Activated CD4-positive, alpha-beta T cell treated with anti-CD3 and anti-CD28 coated beads, Interleukin-2, Interleukin-6, amounts not matched to agents 100 ng/mL and 50 ng/mL, durations not matched to agents 16 hours and 8 hours (primary cell): ENCODE results near the gene DNAJC6.

Source experiments
- DNase-seq: peaks from one replicate; pipeline ENCODE4 v3.0.0-alpha.2; 2020

DNAJC6 gene

DNA sequence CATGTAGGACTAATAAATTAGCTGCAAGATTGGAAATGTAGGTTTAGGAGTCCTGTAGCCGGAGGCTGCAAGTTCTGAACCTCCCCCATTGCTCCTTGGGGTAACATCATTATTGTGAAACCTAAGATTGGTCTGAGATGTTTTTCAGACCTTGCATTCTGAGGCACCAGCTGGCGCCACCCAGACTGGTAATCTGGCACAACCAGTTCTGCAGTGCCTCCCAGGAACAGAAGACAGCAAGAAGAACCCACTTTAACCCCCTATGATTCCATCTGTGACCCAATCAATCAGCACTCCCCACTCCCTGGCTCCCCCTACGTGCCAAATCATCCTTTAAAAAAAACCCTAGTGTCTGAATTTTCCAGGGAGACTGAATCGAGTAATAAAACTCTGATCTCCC is 11.6 kb upstream of the DNAJC6 start:
- DNase-seq: no peak

DNA sequence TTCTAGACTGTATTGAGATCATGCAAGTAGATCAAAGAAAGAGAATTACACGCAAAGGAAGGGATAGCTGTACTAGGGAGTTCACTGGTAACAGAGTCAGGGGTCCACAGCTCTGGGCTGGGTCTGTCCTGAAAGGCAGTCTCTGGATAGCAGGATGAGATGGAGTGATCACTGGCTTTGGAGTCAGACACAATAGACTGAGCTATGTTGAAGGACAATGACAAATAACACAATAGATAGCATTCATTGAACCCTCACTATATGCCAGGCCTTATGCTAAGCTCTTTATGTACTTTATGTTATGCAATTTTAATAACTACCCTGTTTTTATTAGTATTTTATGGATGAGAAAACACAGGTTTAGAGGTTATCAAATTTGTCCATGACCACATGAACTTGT is 10.0 kb upstream of the DNAJC6 start:
- no peak for DNase-seq

DNA sequence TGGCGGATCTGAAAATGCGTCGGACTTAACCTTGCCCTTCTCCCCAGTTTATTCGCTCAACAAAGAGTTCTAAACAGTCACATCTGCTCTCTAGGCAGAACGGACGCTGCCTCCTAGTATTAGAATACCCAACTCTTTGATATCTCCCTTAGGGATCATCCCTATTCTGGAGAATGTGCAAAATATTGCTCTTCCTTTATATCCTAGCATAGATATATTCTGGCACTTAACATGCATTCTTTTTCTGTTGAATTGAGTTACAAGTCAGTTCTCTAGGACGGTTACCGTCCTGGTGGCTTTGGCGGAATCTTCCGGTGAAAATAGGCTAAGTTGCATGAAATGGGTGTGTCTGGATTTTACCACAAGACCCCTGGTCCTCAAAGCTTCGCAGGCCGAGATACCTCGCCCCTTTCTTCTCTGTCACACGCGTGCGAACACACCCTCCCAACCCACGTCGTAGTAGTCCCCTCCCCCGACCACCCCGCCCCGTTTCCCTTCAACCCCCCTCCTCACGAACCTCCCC is 501 bp upstream of the DNAJC6 start:
- no peak for DNase-seq

DNA sequence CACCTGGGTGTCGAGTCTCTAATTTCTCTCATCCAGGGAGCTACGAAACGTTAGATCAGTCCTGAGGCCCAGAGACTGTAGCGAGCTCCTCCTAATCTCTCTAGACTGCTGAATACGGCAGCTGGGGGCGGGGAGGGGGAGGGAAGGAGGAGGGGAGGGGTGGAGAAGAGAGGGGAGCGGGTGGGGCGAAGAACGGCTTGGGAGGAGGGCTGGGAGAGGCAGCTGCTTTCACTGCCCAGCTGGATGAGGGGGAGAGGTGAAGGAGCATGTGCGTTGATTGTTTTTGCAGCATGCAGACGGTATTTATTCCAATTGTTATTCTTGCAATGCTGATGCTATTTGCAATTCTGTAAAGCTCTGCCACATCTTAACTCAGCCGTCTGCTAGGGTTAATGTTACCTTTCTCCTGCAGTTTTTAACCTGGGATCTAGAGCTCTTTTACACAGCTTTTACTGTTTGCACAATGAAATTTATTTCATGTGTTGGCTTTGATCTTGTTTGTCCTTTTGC is 790 bp downstream of the DNAJC6 start:
- no peak for DNase-seq

DNA sequence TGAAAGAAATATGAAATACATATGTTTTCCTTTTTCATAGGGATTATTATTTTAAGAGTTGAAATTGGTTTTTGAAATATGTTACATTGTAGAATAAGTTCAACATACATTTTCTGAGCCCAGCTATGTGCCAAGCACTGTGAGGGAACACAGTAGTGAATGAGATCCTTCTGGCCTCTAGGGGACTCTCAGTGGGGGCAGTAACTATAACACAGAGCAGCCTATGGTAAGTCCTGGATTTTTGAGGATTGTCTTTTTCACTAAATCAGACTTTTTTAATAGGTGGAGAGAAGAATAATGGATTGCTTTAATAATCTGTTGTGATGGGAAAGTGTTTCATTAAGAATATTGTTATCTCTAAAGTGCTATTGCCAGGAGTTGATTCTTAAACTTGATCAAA is 2.4 kb downstream of the DNAJC6 start:
- DNase-seq: no peak

DNA sequence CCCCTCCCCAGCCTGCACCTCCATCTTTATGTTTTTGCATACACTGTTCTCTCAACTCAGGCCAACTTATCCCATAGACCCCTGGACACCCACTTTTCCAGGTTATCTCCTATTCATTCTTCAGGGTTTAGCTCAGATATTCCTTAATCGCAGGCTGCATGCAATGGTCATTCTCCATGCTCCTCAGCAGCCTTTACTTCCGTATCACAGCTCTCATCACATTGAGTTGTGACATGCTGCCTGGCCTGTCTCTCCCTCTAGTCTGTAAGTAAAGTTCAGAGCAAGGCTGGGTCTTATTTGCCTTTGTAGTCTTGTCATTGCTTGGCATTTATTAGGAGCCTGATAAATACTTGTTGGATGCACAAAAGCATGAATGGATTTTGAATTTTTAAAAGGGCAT is 6.9 kb downstream of the DNAJC6 start:
- DNase-seq: no peak

DNA sequence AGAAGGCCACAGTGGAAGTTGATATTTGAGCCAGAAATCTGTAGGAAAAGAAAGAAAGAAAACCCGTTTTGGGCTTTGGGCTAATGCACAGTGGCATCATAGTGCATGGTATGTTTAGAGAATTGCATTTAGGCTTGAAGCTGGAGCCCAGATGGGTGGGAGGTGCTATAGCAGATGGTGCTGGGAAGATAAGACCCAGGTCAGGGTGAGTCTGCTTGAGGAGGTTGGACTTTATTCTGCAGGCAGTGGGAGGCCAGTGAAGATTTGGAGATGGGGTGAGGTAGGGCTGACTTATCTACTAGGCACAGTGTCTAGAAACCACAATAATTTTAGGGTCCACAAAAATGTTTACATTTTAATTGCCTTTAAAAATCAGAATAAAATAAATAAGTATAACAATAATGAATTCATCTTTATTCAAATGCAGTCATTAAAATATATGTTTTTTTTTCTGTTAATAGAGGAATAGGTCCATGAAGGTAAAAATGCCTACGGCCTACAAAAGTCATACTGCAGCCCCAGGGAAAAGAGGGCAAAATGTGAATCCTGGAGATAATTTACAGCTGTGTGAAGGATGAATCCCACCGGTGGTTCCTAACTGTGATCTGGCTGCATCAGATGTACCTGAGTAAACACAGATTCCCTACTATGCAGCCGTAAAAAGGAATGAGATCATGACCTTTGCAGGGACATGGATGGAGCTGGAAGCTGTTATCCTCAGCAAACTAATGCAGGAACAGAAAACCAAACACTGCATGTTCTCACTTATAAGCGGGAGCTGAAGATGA is 8.7 kb downstream of the DNAJC6 start:
- DNase-seq: no peak

DNA sequence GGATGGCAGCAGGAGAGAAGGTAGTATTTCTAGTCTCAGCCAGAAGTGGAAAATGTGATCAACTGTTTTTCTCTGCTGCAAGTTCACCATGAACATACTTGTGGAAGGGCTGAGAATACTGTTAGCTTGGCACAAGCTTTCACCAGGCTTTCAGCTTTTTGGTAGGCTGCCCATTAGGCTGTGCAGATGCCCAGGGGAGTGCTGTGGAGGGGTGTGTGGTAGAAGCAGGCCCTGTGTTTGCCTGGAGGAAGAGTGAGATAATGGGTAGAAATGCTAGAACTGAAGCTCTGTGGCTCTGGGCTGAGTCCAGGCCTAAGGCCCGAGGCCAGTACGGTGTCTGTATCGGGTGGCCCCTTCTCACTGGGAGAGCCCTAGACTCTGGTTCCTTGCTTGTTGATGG is 9.8 kb downstream of the DNAJC6 start:
- no peak for DNase-seq

DNA sequence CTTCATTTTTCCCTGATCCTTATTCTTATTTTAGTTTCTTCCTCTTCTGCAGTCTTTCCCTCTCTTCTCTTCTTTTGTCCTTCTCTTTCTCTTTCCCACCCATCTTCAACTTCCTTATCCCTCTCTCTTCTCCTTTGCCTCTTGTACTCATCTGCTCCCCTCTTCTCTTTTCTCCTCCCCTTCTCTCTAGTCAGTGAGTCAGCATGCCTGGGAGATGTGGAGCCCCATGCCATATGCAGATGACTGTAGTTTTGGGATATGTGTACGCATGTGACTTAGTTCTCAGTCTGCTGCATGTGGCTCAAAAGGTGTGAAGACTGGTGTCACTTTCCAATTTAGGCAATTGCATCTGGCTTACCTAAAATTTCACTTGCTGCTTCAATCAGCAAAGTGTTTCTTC is 10.4 kb downstream of the DNAJC6 start:
- DNase-seq: no peak

DNA sequence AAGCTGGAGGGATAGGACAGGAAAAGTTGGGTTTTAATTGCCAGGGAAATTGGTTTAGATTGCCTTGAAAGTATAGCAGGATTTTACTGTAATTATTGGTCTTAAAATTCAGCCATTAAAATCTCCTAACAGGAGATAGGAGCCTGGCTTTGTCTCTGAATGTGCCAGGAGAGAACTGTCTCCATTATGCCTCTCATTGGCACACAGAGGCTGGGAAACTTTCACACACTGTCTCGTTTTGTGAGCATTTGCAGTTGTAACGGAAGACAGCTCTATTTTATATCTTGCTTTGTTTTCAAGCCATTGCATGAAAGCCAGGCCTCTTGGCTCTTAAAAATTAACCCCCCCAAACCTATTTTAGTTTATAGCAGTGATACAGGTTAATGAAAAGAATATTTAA is 12.5 kb downstream of the DNAJC6 start:
- no peak for DNase-seq

DNA sequence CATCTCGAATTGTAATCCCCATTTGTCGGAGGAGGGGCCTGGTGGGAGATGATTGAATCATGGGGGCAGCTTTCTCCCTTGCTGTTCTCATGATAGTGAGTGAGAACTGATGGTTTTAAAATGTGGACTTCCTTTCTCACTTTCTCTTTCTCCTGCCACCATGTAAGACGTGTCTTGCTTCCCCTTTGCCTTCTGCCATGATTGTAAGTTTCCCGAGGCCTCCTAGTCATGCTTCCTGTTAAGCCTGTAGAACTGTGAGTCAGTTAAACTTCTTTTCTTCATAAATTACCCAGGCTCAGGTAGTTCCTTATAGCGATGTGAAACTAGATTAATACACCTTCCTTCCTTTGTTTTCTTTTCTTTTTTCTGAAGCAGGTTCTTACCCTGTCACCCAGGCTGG is 13.9 kb downstream of the DNAJC6 start:
- peak; percentile 44 for DNase-seq

DNA sequence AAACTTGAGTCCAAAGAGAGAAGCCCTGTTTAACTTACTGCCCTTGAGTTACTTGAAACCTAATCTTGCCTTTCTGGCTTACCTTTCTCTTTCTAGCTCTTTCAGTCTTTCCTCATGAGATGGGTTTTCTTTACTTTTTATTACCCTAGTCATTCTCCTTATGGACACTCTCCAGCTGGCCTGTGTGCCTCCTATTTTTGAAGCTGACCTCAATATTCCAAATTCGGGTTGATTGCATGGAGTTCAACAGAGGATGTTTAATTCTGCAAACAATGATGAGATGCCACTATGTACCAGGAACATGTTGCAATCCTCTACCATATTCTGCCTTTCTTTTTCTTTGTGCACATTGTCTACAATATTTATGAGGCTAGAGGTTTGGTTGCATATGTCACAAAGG is 20.7 kb downstream of the DNAJC6 start:
- no peak for DNase-seq

DNA sequence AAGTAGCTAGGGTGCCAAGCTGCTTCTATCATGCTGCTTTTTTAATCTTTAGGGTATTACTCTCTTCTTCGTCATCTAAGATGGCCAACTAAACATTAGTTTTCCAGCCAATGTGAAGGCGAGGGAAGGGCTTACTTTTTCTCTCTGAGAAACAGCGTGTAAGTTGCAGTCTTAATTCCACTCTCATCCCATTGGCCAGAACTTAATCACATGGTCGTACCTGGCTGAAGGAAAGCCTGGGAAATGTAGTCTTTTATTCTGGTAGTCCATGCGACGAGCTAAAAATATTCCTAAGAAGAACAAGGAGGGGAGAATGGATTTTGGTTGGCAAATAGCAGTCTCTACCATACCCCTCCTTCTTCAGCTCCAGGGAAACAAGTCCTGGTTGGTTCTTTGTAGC is 21.5 kb downstream of the DNAJC6 start:
- DNase-seq: no peak

DNA sequence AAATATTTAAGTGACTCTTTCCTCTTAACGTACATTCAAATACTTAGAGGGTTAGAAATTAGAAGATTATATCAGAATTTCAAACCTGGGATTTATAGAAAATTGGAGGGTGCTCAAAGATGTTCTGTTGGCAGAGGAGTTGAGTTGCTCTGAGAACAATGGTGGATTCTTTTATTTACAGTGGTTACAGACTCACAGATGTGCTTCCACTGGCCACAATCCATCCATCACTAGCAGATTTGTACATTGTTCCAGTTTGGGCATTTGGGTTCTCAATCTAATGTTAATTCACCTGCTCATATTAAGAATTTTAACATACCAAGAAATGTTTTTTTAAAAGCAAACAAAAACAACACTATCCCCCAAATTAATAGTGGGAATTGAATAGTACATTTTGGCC is 23.5 kb downstream of the DNAJC6 start:
- DNase-seq: no peak

DNA sequence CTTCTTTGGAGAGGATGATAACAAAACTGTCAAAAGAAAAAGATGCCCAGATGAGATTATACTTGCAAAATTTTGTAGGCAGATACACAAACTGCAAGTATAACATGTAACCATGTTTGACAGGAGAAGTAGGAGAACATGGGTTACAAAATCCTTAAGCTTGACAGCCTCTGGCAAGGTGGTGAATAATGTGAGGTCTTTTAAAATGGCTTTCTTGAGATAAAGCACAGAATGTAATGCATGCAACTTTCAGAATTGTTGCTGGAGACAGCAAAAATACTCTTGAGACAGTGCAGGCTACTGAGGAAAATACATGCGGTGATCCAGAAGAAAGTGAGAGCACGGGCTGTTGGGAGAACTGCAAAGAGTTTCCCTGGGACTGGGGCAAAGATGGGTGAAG is 24.7 kb downstream of the DNAJC6 start:
- no peak for DNase-seq

DNA sequence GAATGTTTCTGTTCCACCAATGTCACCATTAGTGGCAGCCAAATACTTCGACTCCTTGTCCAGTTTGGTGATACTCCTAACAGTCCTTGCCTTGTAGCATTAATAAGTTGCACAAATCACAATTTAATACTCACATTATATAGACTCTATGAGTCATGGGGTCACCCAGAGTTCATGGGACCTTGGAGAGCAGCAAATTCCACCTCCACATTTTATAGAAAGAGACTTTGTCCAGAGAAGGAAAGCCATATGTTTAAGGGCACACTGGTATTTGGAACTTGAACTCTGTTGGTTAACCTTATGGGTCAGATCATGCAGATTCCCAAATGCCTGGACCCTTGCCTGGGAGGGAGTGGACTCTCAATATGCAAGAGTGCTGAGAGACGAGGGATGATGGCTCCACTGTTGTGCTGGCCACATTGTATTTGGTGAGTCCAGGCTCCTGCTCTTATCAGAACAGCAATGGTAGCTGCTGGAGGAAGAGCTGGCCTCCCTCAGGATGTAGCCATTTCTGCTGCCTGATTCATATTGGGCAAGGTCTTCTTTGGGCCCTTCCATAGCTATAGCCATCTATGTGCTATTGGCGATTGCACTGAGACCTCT is 30.6 kb downstream of the DNAJC6 start:
- no peak for DNase-seq

DNA sequence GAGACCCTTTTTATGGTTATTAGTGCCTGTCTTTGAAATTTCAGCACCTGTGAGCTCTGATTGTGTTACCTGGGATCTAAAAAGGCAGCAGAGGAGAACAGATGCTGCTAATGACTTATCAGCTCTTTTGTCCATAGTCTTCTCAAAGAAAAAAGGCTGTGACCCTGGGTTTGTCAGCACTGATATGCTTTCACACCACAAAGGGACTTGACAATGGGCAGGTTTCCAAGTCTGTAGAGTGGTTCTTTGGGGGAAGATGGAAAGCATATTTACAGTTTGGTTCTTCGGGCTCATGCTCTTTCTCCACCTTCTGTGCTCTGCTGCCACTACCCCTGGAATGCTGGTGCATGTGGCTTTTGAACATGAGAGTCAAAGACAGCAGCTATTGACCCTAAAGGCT is 32.0 kb downstream of the DNAJC6 start:
- no peak for DNase-seq

DNA sequence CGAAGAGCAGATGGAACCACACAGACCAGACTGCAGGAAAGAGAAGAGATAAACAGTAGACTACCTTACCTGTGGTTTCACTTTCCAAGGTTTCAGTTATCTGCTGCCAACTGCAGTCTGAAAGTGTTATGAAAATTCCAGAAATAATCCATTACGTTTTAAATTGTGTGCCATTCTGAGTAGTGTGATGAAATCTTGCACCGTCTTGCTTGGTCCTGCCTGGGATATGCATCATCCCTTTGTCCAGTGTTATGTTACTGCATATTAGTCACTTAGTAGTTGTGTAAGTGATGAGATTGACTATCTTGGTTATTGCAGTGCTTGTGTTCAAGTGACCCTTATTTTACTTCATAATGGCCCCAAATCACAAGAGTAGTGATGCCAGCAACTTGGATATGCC is 33.9 kb downstream of the DNAJC6 start:
- DNase-seq: no peak

DNA sequence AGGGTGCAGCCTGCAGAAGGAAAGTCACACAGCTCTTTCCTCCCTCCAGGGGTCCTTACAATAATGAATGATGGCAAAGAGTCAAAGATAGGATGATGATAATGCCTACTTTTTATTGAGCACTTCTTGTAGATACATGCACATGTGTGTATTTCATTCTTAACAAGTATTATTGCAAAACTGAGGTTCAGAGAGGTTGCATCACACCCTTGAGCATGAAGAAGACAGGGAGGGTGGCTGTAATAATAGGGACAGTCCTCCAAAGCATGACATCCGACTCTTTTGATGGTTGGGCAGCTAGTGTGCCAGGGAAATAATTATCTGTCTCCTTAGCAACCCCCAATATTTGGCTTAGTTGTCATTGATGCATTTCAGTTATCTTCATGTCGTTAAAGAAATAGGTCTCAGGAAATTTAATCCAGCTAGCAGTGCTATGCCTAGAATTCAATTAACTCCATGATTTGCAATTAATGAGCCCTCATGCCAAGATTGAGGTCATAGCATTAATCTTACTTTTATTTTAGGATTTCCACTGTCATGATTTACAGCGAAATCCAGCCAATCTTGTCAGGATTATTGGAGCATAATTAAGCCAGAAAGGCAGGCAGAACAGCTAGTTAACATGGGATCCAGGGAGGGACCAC is 35.0 kb downstream of the DNAJC6 start:
- no peak for DNase-seq

DNA sequence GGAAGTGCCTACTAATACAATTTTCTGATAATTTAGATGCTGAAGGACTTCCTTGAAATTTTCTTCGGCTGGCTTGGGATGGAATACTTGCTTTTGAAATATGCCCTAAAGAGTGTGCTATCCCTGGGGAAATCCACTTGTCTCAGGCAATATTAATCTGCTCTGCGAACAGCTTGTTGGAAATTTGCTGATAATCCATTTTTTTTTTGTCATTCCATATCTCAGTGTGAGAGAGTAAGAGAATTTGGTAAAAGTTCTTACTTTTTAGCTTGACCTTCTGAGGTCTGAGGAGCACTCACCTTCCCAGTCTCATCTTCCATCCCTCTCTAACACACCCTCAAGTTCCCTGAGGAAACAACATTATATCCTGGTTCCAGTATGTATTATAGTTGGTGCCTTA is 36.8 kb downstream of the DNAJC6 start:
- no peak for DNase-seq

DNA sequence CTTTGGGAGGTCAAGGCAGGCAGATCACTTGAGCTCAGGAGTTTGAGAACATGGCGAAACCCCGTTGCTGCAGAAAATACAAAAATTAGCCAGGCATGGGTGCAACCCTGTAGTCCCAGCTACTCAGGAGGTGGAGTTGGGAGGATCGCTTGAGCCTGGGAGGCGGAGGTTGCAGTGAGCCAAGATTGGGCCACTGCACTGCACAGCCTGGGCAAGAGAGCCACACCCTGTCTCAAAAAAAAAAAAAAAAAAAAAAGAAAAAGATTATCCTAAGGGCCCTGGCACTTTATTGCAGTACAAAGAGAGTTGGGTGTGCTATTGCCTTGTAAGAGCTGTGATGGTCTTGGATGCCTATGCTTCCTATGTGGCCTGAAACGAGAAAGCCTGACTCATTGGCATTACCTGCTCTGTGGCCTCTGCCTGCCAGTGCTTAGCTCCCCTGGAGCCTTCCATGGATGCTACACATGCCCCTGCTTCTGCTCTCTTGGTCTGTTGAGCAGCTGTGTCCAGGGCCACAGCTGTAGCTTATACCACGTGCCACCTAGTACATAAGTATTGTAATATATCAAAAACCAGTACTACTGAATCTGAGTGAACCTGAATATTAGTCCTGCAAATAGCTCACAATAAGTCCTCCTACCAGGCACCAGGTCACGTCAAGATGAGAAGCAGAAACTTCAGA is 45.8 kb downstream of the DNAJC6 start:
- no peak for DNase-seq

DNA sequence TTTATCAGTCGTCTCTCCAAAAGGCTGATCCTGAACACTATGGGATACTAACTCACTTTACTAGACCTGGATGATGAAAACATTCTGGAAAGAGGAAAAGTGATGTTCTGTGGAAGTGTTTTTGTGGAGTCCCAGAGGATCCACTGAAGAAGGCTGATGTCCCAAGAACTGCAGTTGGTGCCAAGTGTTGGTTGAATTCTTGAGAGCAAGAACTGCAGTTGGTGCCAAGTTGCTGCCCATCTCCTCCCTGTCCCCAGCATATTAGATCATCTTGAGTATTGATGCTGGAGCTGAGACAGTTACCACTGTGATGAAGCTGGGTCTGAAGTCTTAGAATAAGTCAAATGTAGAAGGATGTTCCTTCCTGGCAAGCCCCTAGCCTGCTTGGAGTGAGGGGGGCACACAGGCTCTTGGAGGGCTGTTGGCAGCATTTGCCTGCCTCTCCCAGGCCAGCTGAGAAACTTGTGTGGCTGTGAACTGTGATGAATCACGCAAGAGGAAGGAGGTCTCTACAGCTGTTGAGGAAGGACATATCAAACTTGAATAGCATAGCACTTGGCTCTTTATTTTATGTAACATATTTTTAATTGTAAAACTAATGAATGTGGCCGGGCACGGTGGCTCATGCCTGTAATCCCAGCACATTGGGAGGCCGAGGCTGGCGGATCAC is 48.1 kb downstream of the DNAJC6 start:
- DNase-seq: no peak

DNA sequence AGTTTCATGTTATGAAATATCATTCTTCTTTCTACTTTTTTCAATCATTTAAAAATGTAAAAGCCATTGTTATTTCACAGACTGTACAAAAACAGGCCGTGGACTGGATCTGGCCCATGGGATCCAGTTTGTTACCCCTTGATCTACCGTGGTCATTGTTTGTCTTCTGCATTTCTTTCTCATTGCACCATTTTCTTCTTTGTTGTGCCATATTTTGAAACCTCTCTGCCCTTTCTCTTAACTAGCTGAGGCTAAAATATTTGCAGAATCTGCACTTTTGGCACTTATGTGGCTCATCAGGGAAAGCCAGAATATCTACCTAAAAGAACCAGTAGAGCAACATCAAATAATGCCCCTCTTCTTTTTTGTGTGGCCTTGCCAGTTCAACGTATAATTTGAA is 50.5 kb downstream of the DNAJC6 start:
- no peak for DNase-seq
